Psoas muscle (tissue), 8 donors: ENCODE results near the gene SPACA1. TPM values are rescaled to one million over a fixed set of nuclear protein-coding genes. Genes with fewer than 3 reads are reported as not detected.

Source experiments
- ATAC-seq, 4 donors: fragments of 200-7000 bp; cut with Tn5 transposase; one replicate each; pipeline ENCODE4 v1.9.1; 2020; ENCODE audit warnings: moderate library complexity in 3 of 4, mild to moderate bottlenecking in 2 of 4
- DNase-seq, 2 donors: peaks; one replicate each; pipeline ENCODE4 v3.0.0-alpha.2; 2020
- H3K27ac ChIP-seq: fragments of 200-600 bp; one replicate; pipeline ENCODE4 v1.8.0; 2022
- H3K27me3 ChIP-seq, 3 donors: fragments of 200-600 bp in 1 of 3; one replicate each; pipeline versions ENCODE4 v1.6.1 to v1.8.0; 2013 to 2022; ENCODE audit warnings: low read length in 2 of 3, mild to moderate bottlenecking in 2 of 3, moderate library complexity in 1 of 3; ENCODE audit not compliant: insufficient read depth in 3 of 3
- H3K36me3 ChIP-seq, 2 donors: fragments of 200-600 bp in 1 of 2; one replicate each; pipeline versions ENCODE4 v1.6.1 to v1.8.0; 2013 to 2022; ENCODE audit warnings: low read depth in 1 of 2, mild to moderate bottlenecking in 1 of 2, moderate library complexity in 1 of 2; ENCODE audit not compliant: insufficient read depth in 1 of 2
- H3K4me1 ChIP-seq: fragments of 200-600 bp; one replicate; pipeline ENCODE4 v1.8.0; 2022
- H3K4me3 ChIP-seq: fragments of 200-600 bp; one replicate; pipeline ENCODE4 v1.8.0; 2022; ENCODE audit warnings: mild to moderate bottlenecking
- H3K9me3 ChIP-seq: fragments of 200-600 bp; one replicate; pipeline ENCODE4 v1.8.0; 2022
- CTCF ChIP-seq: fragments of 200-600 bp; IDR thresholded peaks from one replicate; pipeline ENCODE4 v1.8.0; 2022; ENCODE audit warnings: antibody characterized with exemption
- WGBS, 3 donors: extraction: QIAGEN DNeasy Blood & Tissue Kit; methylation state at CpG; one replicate each; pipeline versions ENCODE4 v1.1.6 to v1.1.7; 2013; 5-methylcytosine and 5-hydroxymethylcytosine counted together
- intact Hi-C, 2 donors: fragments of 100-400 bp; cut with DNase I; formaldehyde crosslinking; loops; one replicate each; pipeline versions ENCODE4 v1.11.0 to v1.14.2; 2022
- polyA plus RNA-seq, 3 donors: library from polyadenylated mRNA; stranded (reverse); fragments of 200-250 nt; gene quantifications; one replicate each; pipeline ENCODE4 v1.2.3, GENCODE V29; 2013
- total RNA-seq, 4 donors: library from RNA; stranded (reverse); fragmentation: NEBNext Ultra II Directional in 2 of 4; extraction: Animal tissue kit (Norgen Biotek cat#: 25700) in 2 of 4; gene quantifications; one replicate each; pipeline versions ENCODE4 v1.2.1 to v1.2.4, GENCODE V29; 2021 to 2023
- donor health status: healthy with polysubstance abuse.
- donor health status: DM: no; HTN: no; CAD: no; lungs with moderate emphysema.
- donor health status: Bipolar disorder and iron deficiency.
- donor health status: healthy.
- donor health status: DM: yes; HTN: yes; CAD: no.
- donor health status: DM: no; HTN: no; CAD: no.
- donor health status: DM: no; HTN: no; CAD: no.
- donor health status: DM: yes; HTN: yes; CAD: no.

SPACA1 gene
- total and polyA plus RNA-seq, 7 donors, result not detected

DNA sequence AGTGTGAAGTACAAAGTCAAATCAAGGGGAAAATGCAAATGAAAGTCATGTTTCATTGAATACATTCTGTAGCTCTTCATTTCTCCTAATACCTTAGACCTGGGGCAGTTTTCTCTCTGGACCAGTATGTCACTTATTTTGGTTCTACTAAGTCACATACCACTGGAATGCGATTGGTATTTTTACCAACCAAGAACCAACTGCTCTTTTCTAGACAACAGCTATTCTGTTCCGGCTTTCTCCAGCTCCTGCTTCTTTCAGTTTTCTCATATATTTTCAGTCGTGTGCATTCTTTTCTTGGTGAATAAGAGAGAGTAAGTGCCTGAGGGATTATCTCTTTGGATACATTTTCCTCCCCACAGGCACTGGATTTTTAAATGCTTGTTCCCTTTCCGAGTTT lies 39.2 kb upstream of the SPACA1 start:
- TF ChIP-seq CTCF, result no peak
- peaks cover 0 to 9% (median 0%) of the 10 kb centered on the region in 3 donors for H3K27me3 ChIP-seq
- H3K36me3 ChIP-seq, result no peaks in the 10 kb centered on the region
- no peaks in the 10 kb centered on the region for H3K4me1 ChIP-seq
- no peak for ATAC-seq
- no peaks in the 10 kb centered on the region for H3K9me3 ChIP-seq
- no peak overlapping the region for H3K4me3 ChIP-seq
- 16 to 31% (median 29%) methylated on average over 4 of the region's 4 CpGs for WGBS, 3 donors
- no peak for DNase-seq
- intact Hi-C loops, result no loop called here
- H3K27ac ChIP-seq, result no peak overlapping the region

GRCh38 chr6:88008831-88009231 lies 38.8 kb upstream of the SPACA1 start:
- TF ChIP-seq CTCF, result no peak
- Histone ChIP-seq H3K36me3 (no peaks in the 10 kb centered on the region), H3K4me3 (no peak overlapping the region), H3K27me3 (peaks cover 0 to 9% (median 0%) of the 10 kb centered on the region in 3 donors), H3K27ac (no peak overlapping the region), H3K9me3 (no peaks in the 10 kb centered on the region), H3K4me1 (no peaks in the 10 kb centered on the region)
- ATAC-seq, result no peak
- WGBS, 3 donors, result 7 to 26% (median 15%) methylated on average over 2 of the region's 2 CpGs
- intact Hi-C loops, result no loop called here
- DNase-seq, result no peak

DNA sequence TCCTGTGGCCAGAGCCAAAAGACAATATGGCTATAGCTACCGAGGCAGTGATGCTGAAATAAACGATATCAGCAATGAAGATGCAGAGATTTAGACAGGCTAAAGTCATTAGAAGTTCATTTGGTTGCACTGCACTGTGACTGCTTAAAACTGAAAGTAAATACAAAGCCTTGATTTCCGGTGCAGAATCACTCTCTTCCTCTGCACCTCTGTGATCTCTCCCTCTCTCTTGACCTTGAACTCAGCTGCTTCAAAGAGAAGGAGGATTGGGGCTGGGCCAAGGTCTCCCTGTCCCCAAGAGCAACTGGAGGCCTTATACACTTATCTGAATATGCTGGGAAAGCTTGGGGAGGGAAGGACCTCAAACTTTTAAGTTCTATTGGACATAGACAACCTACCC lies 34.6 kb upstream of the SPACA1 start:
- intact Hi-C loops, result no loop called here

DNA sequence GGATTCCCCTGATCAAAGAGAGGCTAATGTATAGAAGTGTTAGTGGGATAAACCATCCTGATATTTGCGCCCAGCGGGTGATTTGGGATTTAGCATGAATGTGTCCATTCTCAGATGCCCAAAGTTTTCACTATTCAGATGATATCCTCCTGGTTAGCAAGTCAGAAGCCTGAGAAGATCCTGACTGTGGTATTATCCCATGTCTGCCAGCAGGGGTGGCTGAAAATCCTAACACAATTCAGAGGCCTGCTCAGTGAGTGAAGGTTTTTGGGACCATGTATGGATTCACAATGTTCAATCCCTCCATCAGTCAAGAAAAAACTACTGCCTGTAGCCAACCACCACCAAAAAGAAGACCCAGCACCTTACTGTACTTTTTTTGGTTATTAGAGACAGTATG lies 34.1 kb upstream of the SPACA1 start:
- Histone ChIP-seq H3K9me3 (no peaks in the 10 kb centered on the region), H3K27ac (no peak overlapping the region), H3K27me3 (no peaks in the 10 kb centered on the region), H3K36me3 (no peaks in the 10 kb centered on the region), H3K4me3 (no peak overlapping the region), H3K4me1 (no peaks in the 10 kb centered on the region)
- ATAC-seq, result no peak
- 71 to 96% (median 81%) methylated on average over 2 of the region's 2 CpGs for WGBS, 3 donors
- TF ChIP-seq CTCF, result no peak
- DNase-seq, result no peak
- intact Hi-C loops, result no loop called here

More for the DNA sequence above, 34.6 kb upstream of the SPACA1 start:
- DNase-seq (no peak), ATAC-seq (no peak)
- Histone ChIP-seq H3K9me3 (no peaks in the 10 kb centered on the region), H3K27ac (no peak overlapping the region), H3K27me3 (no peaks in the 10 kb centered on the region), H3K4me1 (no peaks in the 10 kb centered on the region), H3K36me3 (no peaks in the 10 kb centered on the region), H3K4me3 (no peak overlapping the region)
- TF ChIP-seq CTCF, result no peak
- WGBS, 3 donors, result 45 to 56% (median 52%) methylated on average over 3 of the region's 3 CpGs

DNA sequence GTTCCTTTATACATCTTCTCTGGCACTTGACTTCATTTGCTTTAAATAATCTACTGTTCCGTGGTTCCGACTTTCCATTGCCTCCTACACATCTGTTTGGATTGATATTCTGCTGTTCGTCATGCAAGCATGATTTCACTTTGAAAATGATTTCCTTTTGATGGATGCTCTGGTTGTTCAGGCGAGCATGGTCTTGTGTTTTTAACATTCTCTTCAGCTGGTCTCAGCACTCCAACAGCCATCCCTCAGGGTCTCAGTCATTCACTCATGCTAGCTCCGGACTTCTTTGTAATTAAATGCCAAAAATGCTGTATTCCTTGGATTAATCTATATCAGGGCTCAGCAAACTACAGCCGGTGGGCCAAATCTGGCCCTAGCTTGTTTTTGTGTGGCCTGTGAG lies 27.2 kb upstream of the SPACA1 start:
- no peaks in the 10 kb centered on the region for H3K9me3 ChIP-seq
- intact Hi-C loops, result no loop called here
- WGBS, 3 donors, result 62 to 73% (median 72%) methylated on average over 6 of the region's 6 CpGs

More for the DNA sequence above, 27.2 kb upstream of the SPACA1 start:
- Histone ChIP-seq H3K27me3 (no peaks in the 10 kb centered on the region), H3K4me3 (no peak overlapping the region), H3K27ac (no peak overlapping the region), H3K4me1 (no peaks in the 10 kb centered on the region), H3K36me3 (no peaks in the 10 kb centered on the region)
- TF ChIP-seq CTCF, result no peak
- DNase-seq (no peak), ATAC-seq (no peak)
